CD8-positive, alpha-beta memory T cell (primary cell): ENCODE results near the gene PHYHD1. TPM values are rescaled to one million over a fixed set of nuclear protein-coding genes. Genes with fewer than 3 reads are reported as not detected.

Experiments used
- CTCF ChIA-PET: fragments of 350-600 bp; sonication (Branson Sonifier 250); formaldehyde crosslinking; loops from one replicate; lab custom pipeline; 2021; ENCODE audit warnings: antibody characterized with exemption; lab: Charles Lee
- POLR2A ChIA-PET: fragments of 350-600 bp; sonication (Branson Sonifier 250); formaldehyde crosslinking; loops from one replicate; lab custom pipeline; 2021; ENCODE audit warnings: antibody characterized with exemption; lab: Charles Lee
- DNase-seq, 5 donors: peaks; one replicate each; pipeline versions ENCODE4 v3.0.0 to v3.0.0-alpha.2; 2020 to 2022; ENCODE audit warnings: mixed read lengths in 1 of 5
- H3K27ac ChIP-seq: one replicate; pipeline ENCODE4 v1.7.0; 2013; ENCODE audit warnings: low read depth, mild to moderate bottlenecking, low read length, moderate library complexity
- H3K27me3 ChIP-seq: 2 replicates; pipeline ENCODE4 v1.7.0; 2013; ENCODE audit warnings: low read length, mild to moderate bottlenecking; ENCODE audit not compliant: insufficient read depth, poor library complexity, severe bottlenecking
- H3K36me3 ChIP-seq: 2 replicates; pipeline ENCODE4 v1.7.0; 2013; ENCODE audit warnings: mild to moderate bottlenecking, low read length, moderate library complexity; ENCODE audit not compliant: insufficient read depth
- H3K4me1 ChIP-seq: 2 replicates; pipeline ENCODE4 v1.7.0; 2013; ENCODE audit warnings: mild to moderate bottlenecking, low read length, moderate library complexity; ENCODE audit not compliant: insufficient read depth
- H3K4me3 ChIP-seq: 2 replicates; pipeline ENCODE4 v1.7.0; 2013; ENCODE audit warnings: mild to moderate bottlenecking, low read length
- H3K9me3 ChIP-seq: 2 replicates; pipeline ENCODE4 v1.7.0; 2013; ENCODE audit warnings: mild to moderate bottlenecking, low read length
- H3K27ac Mint-ChIP-seq, 8 donors: one replicate each; pipeline ENCODE4 v1.8.0; 2020 to 2021; ENCODE audit warnings: mixed read lengths in 8 of 8, mild to moderate bottlenecking in 6 of 8, inconsistent platforms in 3 of 8, moderate library complexity in 3 of 8
- H3K27me3 Mint-ChIP-seq, 2 donors: one replicate each; pipeline ENCODE4 v1.8.0; 2020 to 2021; ENCODE audit warnings: mixed read lengths in 2 of 2, mild to moderate bottlenecking in 1 of 2, moderate library complexity in 1 of 2
- H3K36me3 Mint-ChIP-seq, 3 donors: one replicate each; pipeline ENCODE4 v1.8.0; 2020 to 2021; ENCODE audit warnings: mixed read lengths in 3 of 3, inconsistent platforms in 1 of 3, mild to moderate bottlenecking in 1 of 3
- H3K4me1 Mint-ChIP-seq, 3 donors: one replicate each; pipeline ENCODE4 v1.8.0; 2020 to 2021; ENCODE audit warnings: mixed read lengths in 3 of 3, inconsistent platforms in 1 of 3, mild to moderate bottlenecking in 1 of 3
- H3K4me3 Mint-ChIP-seq, 7 donors: one replicate each; pipeline ENCODE4 v1.8.0; 2020 to 2021; ENCODE audit warnings: mixed read lengths in 7 of 7, mild to moderate bottlenecking in 6 of 7, moderate library complexity in 4 of 7, inconsistent platforms in 2 of 7
- H3K9me3 Mint-ChIP-seq, 5 donors: one replicate each; pipeline ENCODE4 v1.8.0; 2020 to 2022; ENCODE audit warnings: mixed read lengths in 5 of 5, mild to moderate bottlenecking in 3 of 5, moderate library complexity in 2 of 5, inconsistent platforms in 1 of 5
- polyA plus RNA-seq: library from polyadenylated mRNA; unstranded; fragments of 300-500 nt; fragmentation: Illumina TruSeq; gene quantifications from one replicate; pipeline ENCODE4 v1.2.3, GENCODE V29; 2021
- total RNA-seq, 2 experiments: library from RNA; stranded (reverse); gene quantifications; one replicate each; pipeline ENCODE4 v1.2.3, GENCODE V29; 2021

PHYHD1 gene
- total RNA-seq (under 1 TPM in 1 of 2 experiments, not detected in 1; 0.20 TPM), polyA plus RNA-seq (0.64 TPM)

DNA sequence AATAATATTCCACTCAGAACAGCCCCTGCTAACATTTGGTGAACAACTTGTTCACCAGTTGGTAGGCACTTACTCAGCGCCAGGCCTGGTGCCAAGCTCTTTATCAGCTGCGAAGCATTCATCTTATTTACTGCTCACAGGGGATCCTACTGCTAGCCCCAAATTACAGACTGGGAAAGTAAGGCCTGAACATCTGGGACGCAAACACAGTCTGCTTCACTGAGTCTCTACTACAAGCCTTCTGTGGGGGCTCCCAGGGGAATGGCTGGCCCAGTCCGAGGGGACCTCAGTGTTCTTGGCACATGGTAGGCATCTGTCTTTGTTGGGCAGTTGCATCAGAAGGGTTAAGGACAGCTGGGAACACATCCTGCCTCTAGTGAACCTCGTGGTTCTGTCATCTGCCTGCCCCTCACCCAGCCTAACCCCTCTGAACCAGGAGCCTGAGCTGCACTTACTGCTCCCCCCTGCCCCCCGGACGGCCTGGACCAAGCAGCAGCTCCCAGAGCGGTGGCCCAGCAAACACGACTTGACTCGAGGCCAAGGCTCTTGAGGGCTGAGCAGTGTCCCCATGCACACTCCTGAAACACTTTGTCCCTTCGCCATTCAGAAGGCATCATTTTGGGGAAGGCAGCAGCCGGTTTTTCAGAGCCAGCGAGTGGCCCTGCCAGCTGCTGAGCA lies at the start of gene PHYHD1:
PHYHD1 (plus strand) TSS at position 602 of the 678 bp plus-strand sequence. CDS start 1,342 bp downstream, outside the sequence.
- Mint-ChIP-seq H3K9me3 (no peaks in the 10 kb centered on the region), H3K36me3 (peaks cover 0 to 27% (median 7%) of the 10 kb centered on the region in 3 donors), H3K27me3 (no peaks in the 10 kb centered on the region), H3K27ac (peak within 1 kb of the TSS in 4 of 8 donors; percentile 29 to 87 (median 55)), H3K4me1 (peaks cover 0 to 9% (median 5%) of the 10 kb centered on the region in 3 donors), H3K4me3 (no peak within 1 kb of the TSS)
- Histone ChIP-seq H3K27ac (no peak within 1 kb of the TSS), H3K27me3 (no peaks in the 10 kb centered on the region), H3K9me3 (no peaks in the 10 kb centered on the region), H3K4me1 (no peaks in the 10 kb centered on the region), H3K36me3 (peaks cover 8% of the 10 kb centered on the region), H3K4me3 (no peak within 1 kb of the TSS)
- no peak for DNase-seq
- CTCF ChIA-PET = interaction anchor here (1.0 to 11.7 kb wide), 2 partner anchors 11 to 59 kb away, joined by 3 to 155 read pairs; no protein-coding TSS in a partner anchor
- POLR2A ChIA-PET = interaction anchor here (0.6 kb wide), 1 partner anchor 25 kb away, joined by 3 read pairs; no protein-coding TSS in a partner anchor

GRCh38 chr9:128877852-128878251 lies 42.9 kb upstream of the PHYHD1 start:
- no peaks in the 10 kb centered on the region for H3K27me3 ChIP-seq
- ChIA-PET CTCF (interaction anchor here (1.4 to 1.5 kb wide), 2 partner anchors 24 to 50 kb away, joined by 5 read pairs; no protein-coding TSS in a partner anchor), POLR2A (no interaction called here)
- no peaks in the 10 kb centered on the region for H3K9me3 Mint-ChIP-seq
- peaks cover 10 to 36% (median 15%) of the 10 kb centered on the region in 3 donors for H3K4me1 Mint-ChIP-seq
- no peak for DNase-seq
- H3K4me1 ChIP-seq = peaks cover 14% of the 10 kb centered on the region
- peaks cover 0 to 11% (median 0%) of the 10 kb centered on the region in 3 donors for H3K36me3 Mint-ChIP-seq
- no peaks in the 10 kb centered on the region for H3K36me3 ChIP-seq
- no peaks in the 10 kb centered on the region for H3K27me3 Mint-ChIP-seq
- H3K4me3 ChIP-seq = no peak overlapping the region
- no peak overlapping the region for H3K4me3 Mint-ChIP-seq
- no peaks in the 10 kb centered on the region for H3K9me3 ChIP-seq
- H3K27ac ChIP-seq = no peak overlapping the region
- H3K27ac Mint-ChIP-seq = no peak overlapping the region

- peak within 1 kb of the TSS; percentile 93 to 99 (median 98) for H3K4me3 Mint-ChIP-seq
- CTCF ChIA-PET = interaction anchor here (0.7 to 4.5 kb wide), 7 partner anchors 11 to 63 kb away, joined by 3 to 28 read pairs (median 4); partner anchors contain the start of gene ENDOG
These were observed 38.7 kb upstream of the PHYHD1 start, which contains the start of the genes KYAT1 and LRRC8A for GRCh38 chr9:128881884-128882676. Gene KYAT1, minus strand, starts transcription at chr9:128881950. Its CDS starts 36,545 bp downstream, at chr9:128845405. Gene LRRC8A, plus strand, starts transcription at chr9:128882133. Its CDS starts 25,032 bp downstream, at chr9:128907165.

GRCh38 chr9:128882677-128883603 lies 37.8 kb upstream of the PHYHD1 start:
- H3K27me3 ChIP-seq = no peaks in the 10 kb centered on the region
- H3K36me3 Mint-ChIP-seq = peaks cover 0 to 44% (median 9%) of the 10 kb centered on the region in 3 donors
- peak overlapping the region; percentile 80 to 97 (median 96) for H3K27ac Mint-ChIP-seq
- H3K9me3 ChIP-seq = no peaks in the 10 kb centered on the region
- ChIA-PET POLR2A (interaction anchor here (1.3 to 1.4 kb wide), 2 partner anchors 13 to 159 kb away, joined by 3 read pairs; partner anchors contain the start of gene ZDHHC12), CTCF (interaction anchor here (1.6 to 4.5 kb wide), 3 partner anchors 19 to 41 kb away, joined by 4 to 28 read pairs (median 4); no protein-coding TSS in a partner anchor)
- peaks cover 44 to 72% (median 53%) of the 10 kb centered on the region in 3 donors for H3K4me1 Mint-ChIP-seq
- H3K4me3 Mint-ChIP-seq = peak overlapping the region; percentile 93 to 99 (median 98)
- DNase-seq = peak in 1 of 5 donors; percentile 23
- peaks cover 4% of the 10 kb centered on the region for H3K36me3 ChIP-seq
- no peaks in the 10 kb centered on the region for H3K27me3 Mint-ChIP-seq
- peaks cover 39% of the 10 kb centered on the region for H3K4me1 ChIP-seq
- peak overlapping the region; percentile 92 for H3K4me3 ChIP-seq
- H3K9me3 Mint-ChIP-seq = no peaks in the 10 kb centered on the region
- H3K27ac ChIP-seq = peak overlapping the region; percentile 94

More at GRCh38 chr9:128881884-128882676, 38.7 kb upstream of the PHYHD1 start, which contains the start of the genes KYAT1 and LRRC8A:
- H3K27ac Mint-ChIP-seq = peak within 1 kb of the TSS; percentile 80 to 98 (median 96)
- Histone ChIP-seq H3K36me3 (peaks cover 4% of the 10 kb centered on the region), H3K27ac (peak within 1 kb of the TSS; percentile 94), H3K4me1 (peaks cover 39% of the 10 kb centered on the region), H3K4me3 (peak within 1 kb of the TSS; percentile 98), H3K9me3 (no peaks in the 10 kb centered on the region), H3K27me3 (no peaks in the 10 kb centered on the region)
- H3K4me1 Mint-ChIP-seq = peaks cover 41 to 68% (median 51%) of the 10 kb centered on the region in 3 donors
- peaks cover 0 to 39% (median 9%) of the 10 kb centered on the region in 3 donors for H3K36me3 Mint-ChIP-seq
- peak; percentile 96 to 98 (median 97) for DNase-seq
- POLR2A ChIA-PET = interaction anchor here (0.5 to 1.4 kb wide), 5 partner anchors 14 to 224 kb away, joined by 3 to 4 read pairs (median 3); partner anchors contain the start of genes ENDOG and ZDHHC12
- no peaks in the 10 kb centered on the region for H3K9me3 Mint-ChIP-seq
- H3K27me3 Mint-ChIP-seq = no peaks in the 10 kb centered on the region

GRCh38 chr9:128884164-128884563 lies 36.6 kb upstream of the PHYHD1 start:
- CTCF ChIA-PET = interaction anchor here (4.5 kb wide), 1 partner anchor 18 kb away, joined by 28 read pairs; no protein-coding TSS in a partner anchor
- H3K27ac Mint-ChIP-seq = peak overlapping the region; percentile 43 to 97 (median 80)

GRCh38 chr9:128885376-128885775 lies 35.4 kb upstream of the PHYHD1 start:
- Histone ChIP-seq H3K27me3 (no peaks in the 10 kb centered on the region), H3K27ac (no peak overlapping the region), H3K36me3 (peaks cover 4% of the 10 kb centered on the region), H3K4me3 (no peak overlapping the region), H3K9me3 (no peaks in the 10 kb centered on the region), H3K4me1 (peaks cover 29% of the 10 kb centered on the region)
- Mint-ChIP-seq H3K27me3 (no peaks in the 10 kb centered on the region), H3K27ac (peak overlapping the region; percentile 43 to 93 (median 72)), H3K4me3 (peak overlapping the region in 5 of 7 donors; percentile 32 to 98 (median 63)), H3K36me3 (peaks cover 0 to 62% (median 15%) of the 10 kb centered on the region in 3 donors), H3K4me1 (peaks cover 55 to 76% (median 64%) of the 10 kb centered on the region in 3 donors), H3K9me3 (no peaks in the 10 kb centered on the region)
- ChIA-PET CTCF (no interaction called here), POLR2A (no interaction called here)
- no peak for DNase-seq

More at GRCh38 chr9:128884164-128884563, 36.6 kb upstream of the PHYHD1 start:
- Histone ChIP-seq H3K4me3 (no peak overlapping the region), H3K27me3 (no peaks in the 10 kb centered on the region), H3K27ac (no peak overlapping the region), H3K36me3 (peaks cover 4% of the 10 kb centered on the region), H3K4me1 (peaks cover 39% of the 10 kb centered on the region), H3K9me3 (no peaks in the 10 kb centered on the region)
- peak overlapping the region; percentile 54 to 99 (median 98) for H3K4me3 Mint-ChIP-seq
- POLR2A ChIA-PET = interaction anchor here (0.6 kb wide), 1 partner anchor 41 kb away, joined by 3 read pairs; no protein-coding TSS in a partner anchor
- H3K36me3 Mint-ChIP-seq = peaks cover 0 to 56% (median 12%) of the 10 kb centered on the region in 3 donors
- no peak for DNase-seq
- no peaks in the 10 kb centered on the region for H3K9me3 Mint-ChIP-seq
- peaks cover 54 to 80% (median 64%) of the 10 kb centered on the region in 3 donors for H3K4me1 Mint-ChIP-seq
- no peaks in the 10 kb centered on the region for H3K27me3 Mint-ChIP-seq
